HUES64 (cell line): Measurements from ENCODE around the gene RBM28.

Experiments
- H3K27ac ChIP-seq: 2 replicates; pipeline ENCODE4 v1.7.0; 2013; ENCODE audit warnings: low read depth, low read length, inconsistent platforms
- H3K27me3 ChIP-seq: 2 replicates; pipeline ENCODE4 v1.6.1; 2013; ENCODE audit warnings: mild to moderate bottlenecking, low read length; ENCODE audit not compliant: insufficient read depth
- H3K36me3 ChIP-seq: 2 replicates; pipeline ENCODE4 v1.6.1; 2013; ENCODE audit warnings: mild to moderate bottlenecking, low read length; ENCODE audit not compliant: insufficient read depth
- H3K4me1 ChIP-seq: 2 replicates; pipeline ENCODE4 v1.6.1; 2013; ENCODE audit warnings: mild to moderate bottlenecking, low read length, moderate library complexity; ENCODE audit not compliant: insufficient read depth
- H3K4me3 ChIP-seq: 2 replicates; pipeline ENCODE4 v1.5.1; 2013; ENCODE audit warnings: mild to moderate bottlenecking, low read length, moderate library complexity
- H3K9ac ChIP-seq: 2 replicates; pipeline ENCODE4 v1.6.1; 2013; ENCODE audit warnings: mild to moderate bottlenecking, low read depth, low read length
- H3K9me3 ChIP-seq: 2 replicates; pipeline ENCODE4 v1.6.1; 2013; ENCODE audit warnings: low read depth, low read length; ENCODE audit not compliant: insufficient read depth
- WGBS: fragments of 150-250, 120-280 bp; methylation state at CpG from one replicate; pipeline ENCODE4 v1.1.7; 2013; ENCODE audit warnings: missing lambda C conversion rate; 5-methylcytosine and 5-hydroxymethylcytosine counted together

The RBM28 gene

DNA sequence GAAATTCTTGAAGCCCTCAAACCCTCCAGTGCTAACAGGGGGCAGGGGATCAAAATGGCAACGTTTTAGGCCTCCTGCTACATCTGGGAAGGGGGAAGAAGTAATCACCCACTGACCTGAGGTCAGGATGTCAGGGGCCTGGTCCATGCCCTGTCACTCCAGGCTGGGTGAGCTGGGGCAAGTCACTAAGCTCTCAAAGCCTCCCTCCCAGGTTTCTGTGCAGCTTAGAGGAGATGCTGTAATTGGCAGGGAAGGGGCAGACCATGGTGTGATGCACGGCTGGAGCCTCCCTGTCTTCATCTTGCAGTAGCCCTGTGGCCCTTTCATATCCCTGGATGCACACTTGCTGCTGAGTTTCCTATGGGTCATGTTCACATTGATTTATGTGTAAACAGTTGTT is 75.5 kb downstream of the RBM28 start:
- 70% methylated on average over 2 of the region's 2 CpGs for WGBS
- H3K4me3 ChIP-seq = no peak overlapping the region
- H3K27me3 ChIP-seq = no peaks in the 10 kb centered on the region
- no peak overlapping the region for H3K27ac ChIP-seq
- no peaks in the 10 kb centered on the region for H3K9me3 ChIP-seq
- H3K9ac ChIP-seq = no peak overlapping the region
- peaks cover 31% of the 10 kb centered on the region for H3K4me1 ChIP-seq
- H3K36me3 ChIP-seq = no peaks in the 10 kb centered on the region

DNA sequence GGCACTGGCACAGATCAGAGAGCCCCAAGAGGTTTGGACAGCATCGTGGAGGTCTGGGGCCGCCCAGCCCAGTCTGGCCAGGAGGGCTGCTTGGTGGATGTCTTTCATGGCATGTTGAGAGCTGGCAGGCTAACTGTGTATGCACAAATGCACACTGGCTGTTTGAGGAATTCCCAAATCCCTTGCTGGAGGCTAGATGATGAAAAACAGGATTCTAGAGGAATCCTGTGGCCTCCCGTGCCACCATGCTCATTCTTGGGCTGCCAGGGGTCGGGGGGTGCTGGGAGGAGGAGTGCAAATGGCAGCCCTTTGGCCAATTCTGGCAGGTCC is 76.1 kb downstream of the RBM28 start:
- Histone ChIP-seq H3K4me3 (peak overlapping the region; percentile 37), H3K9ac (peak overlapping the region; percentile 66), H3K27ac (peak overlapping the region; percentile 73; the same call in 1 of the 2 replicates), H3K27me3 (no peaks in the 10 kb centered on the region), H3K9me3 (no peaks in the 10 kb centered on the region), H3K4me1 (peaks cover 24% of the 10 kb centered on the region), H3K36me3 (no peaks in the 10 kb centered on the region)
- WGBS = 43% methylated on average over 4 of the region's 4 CpGs

DNA sequence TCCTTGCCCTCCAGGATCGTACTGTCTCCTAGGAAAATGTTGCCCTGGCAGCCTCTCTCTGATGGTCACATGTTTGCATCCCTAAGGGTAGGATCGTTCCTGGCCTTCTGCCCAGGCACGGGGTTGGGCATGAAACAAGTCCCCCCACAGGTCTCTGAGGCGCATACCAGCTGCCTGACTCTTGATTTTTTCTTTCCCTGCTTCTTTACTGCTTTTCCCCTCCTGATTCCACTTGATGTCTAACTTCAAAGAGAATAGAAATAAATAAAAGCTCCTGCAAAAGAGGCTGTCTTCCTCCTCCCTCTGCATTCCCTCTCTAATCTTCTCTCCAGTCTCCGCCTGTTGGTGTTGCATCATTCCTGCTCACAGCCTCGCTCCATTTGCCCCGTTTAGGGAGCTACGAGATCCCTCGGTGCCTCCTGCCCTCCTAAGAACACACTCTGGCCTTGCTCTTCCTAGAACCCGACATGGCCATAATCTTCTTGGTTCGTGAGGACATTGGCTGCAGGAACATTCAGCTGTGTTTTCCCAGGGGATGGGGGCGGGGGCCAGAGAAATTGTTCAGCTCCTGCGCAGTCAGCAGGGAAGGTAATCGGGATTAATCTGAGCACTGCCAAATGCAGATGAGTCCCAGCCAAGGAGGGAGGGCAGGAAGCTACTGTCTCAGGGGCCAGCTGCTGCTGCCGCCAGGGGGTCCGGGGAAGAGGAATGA is 76.7 kb downstream of the RBM28 start:
- WGBS = 15% methylated on average over 16 of the region's 16 CpGs
- Histone ChIP-seq H3K36me3 (no peaks in the 10 kb centered on the region), H3K4me3 (peak overlapping the region; percentile 37), H3K9me3 (no peaks in the 10 kb centered on the region), H3K9ac (peak overlapping the region; percentile 66), H3K27me3 (no peaks in the 10 kb centered on the region), H3K4me1 (peaks cover 21% of the 10 kb centered on the region), H3K27ac (peak overlapping the region; percentile 73; the same call in 1 of the 2 replicates)

DNA sequence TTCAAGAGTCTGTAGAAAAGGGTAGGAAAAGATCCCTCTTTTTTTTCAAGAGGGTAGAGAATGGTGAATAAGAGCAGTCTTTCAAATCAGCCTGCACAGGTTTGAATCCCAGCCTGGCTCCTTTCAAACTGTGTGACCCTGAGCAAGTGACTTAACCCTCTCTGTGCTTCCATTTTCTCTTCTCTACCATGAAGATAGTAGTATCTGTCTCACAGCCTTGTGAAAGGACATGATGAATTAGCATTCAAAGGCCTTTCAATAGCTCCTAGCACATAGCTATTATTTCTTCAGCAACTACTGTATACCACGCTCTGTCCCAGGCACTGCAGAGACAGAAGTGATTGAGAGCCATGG is 77.2 kb downstream of the RBM28 start:
- Histone ChIP-seq H3K27me3 (no peaks in the 10 kb centered on the region), H3K27ac (peak overlapping the region; percentile 73; the same call in 1 of the 2 replicates), H3K9ac (peak overlapping the region; percentile 66; the same call in 1 of the 2 replicates), H3K4me1 (peaks cover 21% of the 10 kb centered on the region), H3K9me3 (no peaks in the 10 kb centered on the region), H3K4me3 (peak overlapping the region; percentile 37; the same call in 1 of the 2 replicates), H3K36me3 (no peaks in the 10 kb centered on the region)
- WGBS = 75% methylated on average over 1 of the region's 1 CpG

DNA sequence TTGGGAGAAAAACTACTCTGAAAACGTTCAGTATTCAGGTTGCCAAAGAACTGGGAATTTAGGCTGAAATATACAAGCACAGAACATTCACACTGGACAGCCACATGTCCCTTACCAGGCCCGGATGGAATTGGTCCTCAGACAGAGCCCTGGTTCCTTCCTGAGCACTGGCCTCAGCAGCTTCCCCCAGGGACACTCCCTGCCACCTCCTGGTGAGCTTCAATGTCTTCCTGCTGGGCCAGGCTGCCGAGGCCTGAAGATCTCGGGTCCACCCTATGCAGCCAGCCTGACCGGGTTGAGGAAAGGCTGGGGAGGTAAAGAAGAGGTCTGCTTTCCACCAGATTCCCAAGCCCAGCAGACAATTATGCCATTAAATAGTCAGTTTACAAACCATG is 77.8 kb downstream of the RBM28 start:
- WGBS = 49% methylated on average over 5 of the region's 5 CpGs
- no peak overlapping the region for H3K27ac ChIP-seq
- H3K9ac ChIP-seq = no peak overlapping the region

DNA sequence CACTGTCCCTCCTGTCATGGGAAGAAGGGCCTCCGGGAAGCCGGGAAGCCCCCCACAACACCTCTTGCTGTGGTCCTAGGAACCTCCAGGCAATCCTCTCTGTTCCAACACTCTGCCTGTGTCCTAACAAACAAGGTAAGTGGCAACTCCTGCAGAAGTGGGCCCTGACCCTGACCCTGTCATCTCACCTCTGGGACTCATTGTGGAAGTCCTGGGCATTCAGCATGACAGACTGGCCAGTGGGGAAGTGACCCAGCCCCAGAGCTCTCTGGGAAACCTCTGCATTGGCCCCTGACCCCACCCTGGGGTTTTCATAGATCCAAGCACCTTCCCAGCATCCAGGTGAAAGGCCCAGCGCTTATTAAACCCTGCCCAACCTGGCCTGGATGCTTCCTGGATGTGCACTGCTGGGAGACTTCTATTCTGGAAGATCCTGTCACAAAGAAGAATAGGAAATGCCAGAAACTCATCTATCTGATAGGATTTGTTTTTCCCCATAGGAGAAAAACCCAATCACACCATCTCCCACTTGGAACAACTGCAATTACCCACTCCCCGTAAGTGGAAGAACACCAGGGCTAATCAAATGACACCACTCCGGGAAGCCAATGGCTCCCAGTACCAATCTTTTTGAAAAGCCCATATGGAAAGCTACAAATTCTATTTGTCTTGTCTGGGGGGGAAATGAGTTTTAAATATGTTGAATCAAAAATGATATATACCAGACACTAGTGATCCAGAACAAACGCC is 78.4 kb downstream of the RBM28 start:
- H3K4me1 ChIP-seq = peaks cover 16% of the 10 kb centered on the region
- H3K9me3 ChIP-seq = no peaks in the 10 kb centered on the region
- H3K27me3 ChIP-seq = no peaks in the 10 kb centered on the region
- no peaks in the 10 kb centered on the region for H3K36me3 ChIP-seq
- no peak overlapping the region for H3K4me3 ChIP-seq
- H3K9ac ChIP-seq = no peak overlapping the region
- H3K27ac ChIP-seq = no peak overlapping the region
- WGBS = 93% methylated on average over 6 of the region's 6 CpGs

More for the DNA sequence above, 77.8 kb downstream of the RBM28 start:
- Histone ChIP-seq H3K27me3 (no peaks in the 10 kb centered on the region), H3K9me3 (no peaks in the 10 kb centered on the region), H3K36me3 (no peaks in the 10 kb centered on the region), H3K4me1 (peaks cover 16% of the 10 kb centered on the region), H3K4me3 (no peak overlapping the region)

DNA sequence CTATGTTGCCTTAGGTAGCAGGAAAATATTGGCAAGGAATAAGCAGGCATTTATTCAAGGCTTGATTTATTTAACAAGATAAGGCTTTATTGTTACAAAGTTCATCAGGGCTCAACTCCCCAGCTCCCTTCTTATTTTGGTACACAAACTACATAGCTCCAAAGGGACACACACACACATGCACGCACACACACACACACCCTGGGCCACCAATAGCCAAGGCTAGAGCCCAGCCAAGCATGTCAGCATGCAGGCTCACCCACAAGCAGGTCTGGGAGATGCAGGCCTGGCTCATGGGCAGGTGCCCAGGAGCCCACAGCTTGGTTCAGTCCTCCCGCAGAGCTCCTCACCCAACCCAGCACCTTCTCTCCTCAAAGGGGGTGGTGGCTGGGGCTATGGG is 79.2 kb downstream of the RBM28 start:
- Histone ChIP-seq H3K27me3 (no peaks in the 10 kb centered on the region), H3K4me3 (no peak overlapping the region)
- 32% methylated on average over 1 of the region's 2 CpGs for WGBS

DNA sequence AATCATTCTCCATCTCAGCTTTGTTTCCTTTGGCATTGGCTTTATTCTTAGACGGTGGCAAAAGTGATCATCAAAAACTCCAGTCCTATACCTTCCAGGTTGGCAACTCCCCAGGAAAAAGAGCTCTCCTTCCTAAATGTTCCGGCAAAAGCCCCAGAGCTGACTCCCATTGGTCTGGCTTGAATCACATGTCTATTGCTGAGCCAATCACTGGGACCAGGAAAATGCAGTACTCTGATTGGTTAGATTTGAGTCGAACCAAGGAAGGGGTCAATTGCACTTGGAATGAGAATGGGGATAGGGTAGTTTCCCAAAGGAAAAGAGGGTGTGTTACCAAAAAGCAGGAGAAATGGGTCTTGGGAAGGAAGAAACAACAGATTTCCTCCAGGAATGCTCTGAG is 80.3 kb downstream of the RBM28 start:
- Histone ChIP-seq H3K36me3 (no peaks in the 10 kb centered on the region), H3K4me1 (peaks cover 23% of the 10 kb centered on the region), H3K9me3 (no peaks in the 10 kb centered on the region), H3K27ac (no peak overlapping the region), H3K9ac (no peak overlapping the region), H3K27me3 (no peaks in the 10 kb centered on the region), H3K4me3 (no peak overlapping the region)
- 85% methylated on average over 3 of the region's 3 CpGs for WGBS

More for the DNA sequence above, 79.2 kb downstream of the RBM28 start:
- Histone ChIP-seq H3K9ac (no peak overlapping the region), H3K9me3 (no peaks in the 10 kb centered on the region), H3K4me1 (peaks cover 18% of the 10 kb centered on the region), H3K27ac (no peak overlapping the region), H3K36me3 (no peaks in the 10 kb centered on the region)

DNA sequence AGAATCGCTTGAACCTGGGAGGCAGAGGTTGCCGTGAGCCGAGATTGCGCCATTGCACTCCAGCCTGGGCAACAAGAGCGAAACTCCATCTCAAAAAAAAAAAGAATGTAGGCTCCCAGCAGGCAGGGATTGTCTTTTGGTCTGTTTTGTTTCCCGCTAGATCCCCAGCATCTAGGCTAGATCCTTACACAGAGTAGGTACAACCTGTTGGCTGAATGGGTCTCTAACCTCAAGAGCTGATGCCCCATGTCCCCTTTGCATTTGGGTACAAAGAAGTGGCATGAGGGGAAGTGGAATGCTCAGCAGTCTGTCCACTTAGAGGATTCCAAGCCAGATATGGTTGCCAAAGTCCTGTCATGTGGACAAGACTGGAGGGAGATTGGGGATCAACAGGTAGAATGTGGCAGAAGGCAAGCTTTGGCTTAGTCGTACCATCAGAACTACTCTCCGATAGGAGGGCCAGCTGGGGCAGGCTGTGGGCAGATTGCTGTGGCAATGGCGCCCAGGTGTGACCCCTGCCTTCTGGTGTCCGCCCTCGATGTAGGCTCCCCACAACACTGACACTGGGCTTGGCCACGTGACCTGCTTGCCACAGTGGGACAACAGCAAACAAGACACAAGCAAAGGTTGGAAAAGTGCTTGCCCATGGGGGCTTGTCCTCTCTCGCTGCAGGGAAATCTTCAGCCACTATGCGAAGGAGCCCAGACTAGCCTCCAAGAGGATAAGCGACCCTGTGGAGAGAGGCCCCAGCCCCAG is 81.3 kb downstream of the RBM28 start:
- Histone ChIP-seq H3K36me3 (no peaks in the 10 kb centered on the region), H3K27ac (no peak overlapping the region), H3K9me3 (no peaks in the 10 kb centered on the region), H3K4me1 (peaks cover 16% of the 10 kb centered on the region), H3K27me3 (no peaks in the 10 kb centered on the region), H3K4me3 (no peak overlapping the region), H3K9ac (no peak overlapping the region)
- WGBS = 95% methylated on average over 15 of the region's 15 CpGs

DNA sequence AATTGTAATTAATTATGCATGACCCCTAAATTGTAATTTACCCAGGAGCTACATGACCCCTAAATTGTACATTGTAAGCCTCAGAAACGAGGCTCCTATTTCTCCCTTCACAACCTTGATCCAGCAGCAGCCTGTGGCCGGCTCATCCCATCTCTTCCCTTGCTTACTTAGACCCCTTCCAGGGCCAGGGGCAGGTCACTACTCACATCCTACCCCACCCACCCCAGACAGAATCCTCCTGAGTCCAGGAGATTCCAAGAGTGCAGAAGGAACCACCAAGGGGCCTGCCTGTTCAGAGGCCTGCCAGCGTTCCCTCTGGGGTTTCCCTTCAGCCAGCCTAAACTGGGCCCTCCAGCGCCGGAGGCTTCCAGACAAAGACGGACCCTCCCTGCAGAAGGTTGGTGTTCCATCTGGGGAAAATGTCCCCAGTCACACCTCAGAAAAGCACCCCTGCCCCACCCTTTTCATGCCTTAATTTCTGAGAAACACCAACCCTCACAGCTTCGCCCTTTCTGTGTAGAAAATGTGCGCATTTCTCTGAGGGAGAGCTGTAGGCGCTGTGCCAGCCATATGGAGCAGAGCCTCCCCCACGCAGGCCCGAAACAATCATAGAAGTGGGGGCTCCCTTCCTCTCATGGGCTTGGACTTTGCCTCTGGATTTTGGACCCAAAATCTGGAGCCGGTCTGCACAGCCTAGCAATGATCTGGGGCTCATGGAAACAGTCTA is 83.5 kb downstream of the RBM28 start:
- Histone ChIP-seq H3K27me3 (no peaks in the 10 kb centered on the region), H3K27ac (no peak overlapping the region), H3K4me1 (peaks cover 7% of the 10 kb centered on the region; the same call in 1 of the 2 replicates), H3K36me3 (no peaks in the 10 kb centered on the region), H3K4me3 (no peak overlapping the region), H3K9ac (no peak overlapping the region), H3K9me3 (no peaks in the 10 kb centered on the region)
- WGBS = 92% methylated on average over 12 of the region's 12 CpGs
